Gastroesophageal sphincter (tissue), 3 donors: ENCODE measurements around the gene TRAPPC11.

ENCODE experiments used
- CTCF ChIP-seq, 4 experiments: fragments of 200-600 bp in 2 of 4; fragments of 450-650 bp in 2 of 4; sonication (generic) in 1 of 4; IDR thresholded peaks; one replicate each; pipeline ENCODE4 v1.5.1; 2017 to 2019; ENCODE audit warnings: antibody characterized with exemption in 4 of 4, mild to moderate bottlenecking in 2 of 4, moderate library complexity in 2 of 4
- EP300 ChIP-seq: sonication (generic); formaldehyde crosslinking; IDR thresholded peaks from one replicate; pipeline ENCODE4 v1.6.1; 2017; ENCODE audit warnings: antibody characterized with exemption, mild to moderate bottlenecking
- POLR2A ChIP-seq, 2 donors: fragments of 450-650 bp; IDR thresholded peaks; one replicate each; pipeline ENCODE4 v1.6.1; 2017; ENCODE audit warnings: antibody characterized with exemption in 2 of 2, mild to moderate bottlenecking in 2 of 2, moderate library complexity in 1 of 2
- POLR2AphosphoS5 ChIP-seq: sonication (generic); formaldehyde crosslinking; IDR thresholded peaks from one replicate; pipeline ENCODE4 v1.6.1; 2017; ENCODE audit warnings: antibody characterized with exemption

- TF ChIP-seq CTCF (IDR thresholded peaks at IDR 0.05) (no peak), POLR2AphosphoS5 (no peak), POLR2A (IDR thresholded peaks at IDR 0.05) (no peak), EP300 (no peak)
These were observed 20.7 kb upstream of the TRAPPC11 start for GRCh38 chr4:183638436-183638835.
